Measurements from ENCODE around the gene LAMB2.

LAMB2 gene

DNA sequence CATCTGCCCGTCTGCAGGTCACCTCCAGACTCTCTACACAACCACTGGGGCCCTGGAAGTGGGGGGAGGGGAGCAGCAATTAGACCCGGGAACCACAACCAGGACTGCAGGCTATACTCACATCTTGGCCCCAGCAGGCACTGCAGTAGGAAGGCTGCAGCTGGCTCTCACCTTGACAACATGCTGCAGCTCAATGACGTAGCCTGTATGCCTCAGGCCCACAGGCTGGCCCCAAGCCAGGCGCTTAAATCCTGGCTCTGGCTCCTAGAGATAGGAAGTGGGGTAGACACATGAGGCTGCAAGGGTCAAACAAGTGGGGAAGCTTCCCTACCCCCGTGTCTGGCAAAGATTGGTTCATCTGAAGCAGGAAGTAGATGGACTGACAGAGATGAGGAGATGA, 34.4 kb downstream of the LAMB2 start:
- no peak for DNase-seq
- intact Hi-C loops (cut with DNase I), result loop anchor here (10.0 kb wide), 1 partner anchor 74 kb away; the partner anchor contains the start of genes IMPDH2 and NDUFAF3

DNA sequence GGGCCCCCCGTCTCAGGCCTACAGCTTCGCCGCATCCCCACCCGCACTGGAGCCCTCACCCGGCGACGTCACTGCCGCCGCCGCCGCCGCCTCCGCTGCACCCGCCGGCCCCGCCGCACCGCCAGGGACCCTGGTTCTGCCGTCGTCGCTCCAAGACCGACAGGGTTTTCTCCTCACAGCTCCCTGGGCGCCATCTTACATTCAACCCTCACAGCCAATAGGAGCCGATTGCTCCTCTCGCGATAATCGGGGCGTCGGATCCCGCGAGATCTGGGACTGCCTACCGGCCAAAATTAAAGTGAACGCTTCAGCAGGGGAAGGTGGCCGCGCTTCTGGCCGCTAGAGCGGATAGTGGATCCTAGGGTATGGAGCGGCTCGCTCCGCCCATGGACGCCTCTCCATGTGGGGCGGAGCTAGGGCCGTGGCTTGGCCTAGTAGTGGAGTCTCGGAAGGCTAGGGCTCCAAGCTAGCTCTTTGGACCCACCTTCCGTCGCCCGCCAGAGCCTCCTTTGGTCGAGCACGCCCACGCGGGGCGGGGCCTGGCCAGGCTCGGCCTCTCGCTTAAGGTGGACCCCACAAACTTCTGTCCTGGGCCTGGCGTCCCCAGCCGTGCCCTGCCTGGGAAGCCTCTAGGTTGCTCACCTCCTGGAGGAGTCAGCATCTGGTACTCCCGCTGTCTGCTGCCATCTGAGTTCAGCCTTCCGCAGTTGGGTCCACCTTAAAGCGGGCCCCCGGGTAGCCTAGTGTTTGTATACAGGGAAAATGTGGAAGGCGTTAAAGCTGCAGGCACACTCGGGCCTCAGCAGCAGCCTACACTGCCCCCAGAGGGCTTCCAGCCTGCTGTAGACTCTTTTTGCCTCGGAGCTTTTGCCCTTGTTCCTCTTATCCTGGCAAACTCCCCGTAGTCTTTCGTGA, 38.7 kb downstream of the LAMB2 start, which contains the start of gene QRICH1:
Gene QRICH1 (minus strand): TSS at position 219 of the 915 bp plus-strand sequence. CDS start 17,054 bp downstream, outside the sequence.
- intact Hi-C loops (cut with DNase I), result loop anchor here (10.0 kb wide), 1 partner anchor 69 kb away; the partner anchor contains the start of genes IMPDH2 and NDUFAF3
- peak; percentile 90 to 98 (median 96) for DNase-seq

DNA sequence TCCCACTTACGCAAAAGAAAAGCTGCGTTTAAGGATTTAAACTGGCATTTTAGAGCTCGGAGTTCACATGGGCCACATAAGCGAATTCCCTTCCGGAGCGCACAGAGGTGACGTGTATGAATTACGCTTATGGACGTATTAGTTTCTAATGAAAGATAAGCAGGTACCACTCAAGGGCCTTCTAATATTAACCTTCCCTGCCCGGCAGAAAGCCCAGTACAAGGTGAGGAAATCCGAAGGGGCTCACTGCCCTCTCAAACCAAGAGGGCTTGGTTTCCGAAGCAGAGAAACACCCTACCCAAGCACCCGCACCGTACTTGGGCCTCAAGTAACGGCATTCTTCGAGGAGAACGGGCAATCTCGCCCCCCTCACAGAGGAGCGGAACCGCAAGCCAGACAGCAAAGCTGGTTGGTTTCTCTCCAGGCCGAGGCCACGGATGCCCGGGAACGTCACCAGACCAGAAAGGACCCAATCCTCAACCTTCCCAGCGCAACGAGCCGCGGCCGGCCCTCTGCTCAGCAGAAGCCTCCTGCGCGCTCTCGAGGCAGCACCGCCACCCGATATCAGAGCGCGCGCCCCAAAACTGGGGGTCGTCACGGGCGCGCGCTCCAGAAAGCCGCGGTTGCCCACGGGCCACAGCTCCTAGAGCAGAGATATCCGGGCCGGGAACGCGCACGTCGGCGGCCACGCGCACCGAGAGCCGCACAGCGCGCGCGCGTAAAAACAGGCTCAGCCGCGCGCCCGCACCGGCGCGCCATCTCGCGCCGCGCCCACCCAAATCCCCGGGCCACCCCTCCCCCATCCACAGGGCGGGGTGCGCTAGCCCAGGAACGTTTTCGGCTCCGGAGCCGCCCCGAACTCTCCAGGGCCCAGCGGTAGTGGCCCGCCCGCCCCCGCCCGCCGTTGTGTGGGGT, 39.7 kb downstream of the LAMB2 start:
- DNase-seq, result peak; percentile 59 to 90 (median 82)
- intact Hi-C loops (cut with DNase I), result loop anchor here (10.0 kb wide), 1 partner anchor 68 kb away; the partner anchor contains the start of genes IMPDH2 and NDUFAF3

DNA sequence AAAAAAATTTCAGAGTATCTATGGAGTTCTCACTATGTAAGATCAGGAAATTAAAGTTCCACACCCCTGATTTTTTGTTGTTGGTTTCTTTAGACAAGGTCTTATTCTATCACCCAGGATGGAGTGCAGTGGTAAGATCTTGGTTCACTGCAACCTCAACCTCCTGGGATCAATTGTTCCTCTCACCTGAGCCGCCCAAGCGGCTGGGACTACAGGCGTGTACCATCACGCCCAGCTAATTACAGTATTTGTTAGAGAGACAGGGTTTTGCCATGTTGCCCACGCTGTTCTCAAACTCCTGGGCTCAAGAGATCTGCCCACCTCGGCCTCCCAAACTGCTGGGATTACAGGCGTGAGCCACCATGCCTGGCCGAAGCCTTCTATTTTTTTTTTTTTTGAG, 51.4 kb downstream of the LAMB2 start:
- intact Hi-C loops (cut with DNase I), result no loop called here
- no peak for DNase-seq

DNA sequence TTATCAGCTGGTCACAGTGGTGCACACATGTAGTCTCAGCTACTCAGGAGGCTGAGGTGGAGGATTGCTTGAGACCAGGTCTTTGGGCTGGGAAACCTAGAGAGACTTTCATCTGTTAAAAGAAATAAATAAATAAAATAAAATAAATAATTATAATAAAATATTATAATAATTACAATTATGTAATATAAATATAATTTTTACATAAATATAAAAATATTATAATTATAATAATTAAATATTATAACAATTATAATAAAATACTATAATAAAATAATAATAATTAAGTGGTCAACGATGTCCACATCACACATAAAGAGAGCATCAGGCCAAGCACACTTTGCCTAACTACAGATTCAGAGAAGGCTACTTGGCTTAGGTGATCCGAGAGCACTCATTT, 53.6 kb downstream of the LAMB2 start:
- intact Hi-C loops (cut with DNase I), result no loop called here
- DNase-seq, result no peak

DNA sequence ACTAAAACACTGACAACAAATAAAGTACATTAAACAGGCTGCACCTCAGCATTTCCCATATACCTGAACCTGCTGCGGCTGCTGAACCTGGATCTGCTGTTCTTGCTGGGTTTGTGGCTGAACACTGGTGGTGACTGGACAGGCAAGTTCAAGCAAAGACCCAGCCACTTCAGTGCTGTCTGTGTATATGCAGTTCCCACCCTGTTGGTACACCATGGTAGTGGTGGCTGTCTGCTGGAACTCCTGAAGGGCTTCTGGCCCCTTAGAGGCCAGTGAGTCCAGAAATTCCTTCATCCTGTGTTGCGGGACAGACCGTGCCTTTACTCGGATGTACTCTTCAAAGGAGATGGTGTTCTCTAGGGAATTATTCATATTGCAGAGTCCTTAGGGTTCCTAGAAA, 56.2 kb downstream of the LAMB2 start:
- intact Hi-C loops (cut with DNase I), result no loop called here
- DNase-seq, result no peak

DNA sequence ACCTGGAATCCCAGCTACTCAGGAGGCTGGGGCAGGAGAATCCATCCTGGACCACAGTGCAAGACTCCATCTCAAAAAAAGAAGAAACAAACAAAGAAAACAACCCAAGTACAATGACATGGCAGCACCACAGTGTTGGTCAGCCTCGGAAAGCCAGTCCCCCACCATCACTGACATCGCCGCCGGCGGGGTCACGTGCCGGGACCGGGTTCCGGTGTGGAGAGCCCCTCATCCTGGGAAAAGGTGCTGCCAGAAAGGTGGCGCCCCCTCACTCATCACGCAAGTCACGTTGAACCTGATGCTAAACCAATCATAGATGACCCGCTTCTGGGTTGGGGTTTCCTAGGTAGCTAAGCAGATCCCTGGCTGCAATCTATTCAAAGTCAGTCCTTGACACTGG, 56.7 kb downstream of the LAMB2 start:
- intact Hi-C loops (cut with DNase I), result no loop called here
- no peak for DNase-seq

All from head of caudate nucleus (tissue), 42 donors.